ENCODE results near the gene DIAPH3. TPM values are rescaled to one million over a fixed set of nuclear protein-coding genes. Genes with fewer than 3 reads are reported as not detected.
A peak's percentile ranks its signal among the peaks of the same experiment; 100 is the strongest.

The DIAPH3 gene
- polyA plus RNA-seq, 3 donors from 2014 or later: 0.03 to 0.25 TPM; not detected in 1

- Mint-ChIP-seq H3K4me3 (no peak overlapping the region), H3K36me3 (peaks cover 0 to 3% (median 0%) of the 10 kb centered on the region in 3 donors), H3K9me3 (no peaks in the 10 kb centered on the region), H3K4me1 (peaks cover 10 to 16% of the 10 kb centered on the region in 2 donors), H3K27me3 (ENCODE audit: low read depth in 3 of 3) (peaks cover 2 to 4% (median 4%) of the 10 kb centered on the region in 3 donors), H3K27ac (no peak overlapping the region)
- no peak for DNase-seq
Observed at GRCh38 chr13:60169239-60170031, 5.7 kb upstream of the DIAPH3 start.

GRCh38 chr13:60167121-60167520 lies 3.4 kb upstream of the DIAPH3 start:
- DNase-seq: no peak
- peaks cover 2 to 6% (median 4%) of the 10 kb centered on the region in 3 donors for H3K27me3 Mint-ChIP-seq (ENCODE audit: low read depth in 3 of 3)
- H3K4me3 Mint-ChIP-seq: no peak overlapping the region
- no peaks in the 10 kb centered on the region for H3K9me3 Mint-ChIP-seq
- H3K36me3 Mint-ChIP-seq: peaks cover 0 to 3% (median 0%) of the 10 kb centered on the region in 3 donors
- H3K4me1 Mint-ChIP-seq: peaks cover 27 to 37% of the 10 kb centered on the region in 2 donors
- no peak overlapping the region for H3K27ac Mint-ChIP-seq

- Mint-ChIP-seq H3K36me3 (peaks cover 0 to 3% (median 0%) of the 10 kb centered on the region in 3 donors), H3K4me1 (peaks cover 28 to 45% of the 10 kb centered on the region in 2 donors), H3K27ac (peak overlapping the region in 3 of 6 donors; percentile 35 to 94 (median 89)), H3K9me3 (no peaks in the 10 kb centered on the region), H3K27me3 (ENCODE audit: low read depth in 3 of 3) (peaks cover 2 to 6% (median 4%) of the 10 kb centered on the region in 3 donors), H3K4me3 (peak overlapping the region in 2 of 5 donors; percentile 25 to 95)
- no peak for DNase-seq
Observed at GRCh38 chr13:60165391-60166099, 1.8 kb upstream of the DIAPH3 start.

- H3K27ac Mint-ChIP-seq: peak overlapping the region; percentile 85 to 94 (median 92)
- no peak for DNase-seq
- H3K4me1 Mint-ChIP-seq: peaks cover 28 to 45% of the 10 kb centered on the region in 2 donors
Observed at GRCh38 chr13:60164234-60164889, 634 bp upstream of the DIAPH3 start.

GRCh38 chr13:60162096-60162495 lies 1.6 kb downstream of the DIAPH3 start:
- H3K9me3 Mint-ChIP-seq: no peaks in the 10 kb centered on the region
- peak overlapping the region in 1 of 5 donors; percentile 15 for H3K4me3 Mint-ChIP-seq
- DNase-seq: no peak
- H3K4me1 Mint-ChIP-seq: peaks cover 28 to 45% of the 10 kb centered on the region in 2 donors
- no peak overlapping the region for H3K27ac Mint-ChIP-seq
- peaks cover 2 to 10% (median 4%) of the 10 kb centered on the region in 3 donors for H3K27me3 Mint-ChIP-seq (ENCODE audit: low read depth in 3 of 3)
- H3K36me3 Mint-ChIP-seq: no peaks in the 10 kb centered on the region

More at GRCh38 chr13:60164234-60164889, 634 bp upstream of the DIAPH3 start:
- Mint-ChIP-seq H3K4me3 (peak overlapping the region; percentile 91 to 97 (median 95)), H3K9me3 (no peaks in the 10 kb centered on the region), H3K27me3 (ENCODE audit: low read depth in 3 of 3) (peaks cover 2 to 10% (median 4%) of the 10 kb centered on the region in 3 donors), H3K36me3 (peaks cover 0 to 3% (median 0%) of the 10 kb centered on the region in 3 donors)

GRCh38 chr13:60158321-60158801 lies 5.4 kb downstream of the DIAPH3 start:
- no peaks in the 10 kb centered on the region for H3K36me3 Mint-ChIP-seq
- DNase-seq: no peak
- no peak overlapping the region for H3K4me3 Mint-ChIP-seq
- H3K27ac Mint-ChIP-seq: no peak overlapping the region
- H3K9me3 Mint-ChIP-seq: no peaks in the 10 kb centered on the region
- H3K27me3 Mint-ChIP-seq (ENCODE audit: low read depth in 3 of 3): peaks cover 0 to 7% (median 4%) of the 10 kb centered on the region in 3 donors
- peaks cover 9 to 18% of the 10 kb centered on the region in 2 donors for H3K4me1 Mint-ChIP-seq

GRCh38 chr13:60155978-60156377 lies 7.8 kb downstream of the DIAPH3 start:
- H3K27me3 Mint-ChIP-seq (ENCODE audit: low read depth in 3 of 3): peaks cover 0 to 3% (median 0%) of the 10 kb centered on the region in 3 donors

GRCh38 chr13:60152904-60153303 lies 10.8 kb downstream of the DIAPH3 start:
- peaks cover 0 to under 1% (median 0%) of the 10 kb centered on the region in 3 donors for H3K27me3 Mint-ChIP-seq (ENCODE audit: low read depth in 3 of 3)
- no peak overlapping the region for H3K27ac Mint-ChIP-seq
- no peaks in the 10 kb centered on the region for H3K9me3 Mint-ChIP-seq
- DNase-seq: no peak
- H3K36me3 Mint-ChIP-seq: peaks cover 0 to under 1% (median 0%) of the 10 kb centered on the region in 3 donors
- H3K4me3 Mint-ChIP-seq: peak overlapping the region in 1 of 5 donors; percentile 15
- H3K4me1 Mint-ChIP-seq: peaks cover 3 to 7% of the 10 kb centered on the region in 2 donors

More at GRCh38 chr13:60155978-60156377, 7.8 kb downstream of the DIAPH3 start:
- H3K4me1 Mint-ChIP-seq: peaks cover 0 to 1% of the 10 kb centered on the region in 2 donors
- no peak for DNase-seq
- H3K36me3 Mint-ChIP-seq: no peaks in the 10 kb centered on the region
- no peak overlapping the region for H3K27ac Mint-ChIP-seq
- no peaks in the 10 kb centered on the region for H3K9me3 Mint-ChIP-seq
- H3K4me3 Mint-ChIP-seq: no peak overlapping the region

- Mint-ChIP-seq H3K27ac (no peak overlapping the region), H3K9me3 (peaks cover 0 to 2% (median 0%) of the 10 kb centered on the region in 6 donors), H3K4me3 (no peak overlapping the region), H3K4me1 (peaks cover 3 to 7% of the 10 kb centered on the region in 2 donors), H3K27me3 (ENCODE audit: low read depth in 3 of 3) (peaks cover 0 to 2% (median 1%) of the 10 kb centered on the region in 3 donors), H3K36me3 (peaks cover 0 to 3% (median 0%) of the 10 kb centered on the region in 3 donors)
- no peak for DNase-seq
Observed at GRCh38 chr13:60152114-60152513, 11.6 kb downstream of the DIAPH3 start.

- Mint-ChIP-seq H3K4me3 (no peak overlapping the region), H3K27me3 (ENCODE audit: low read depth in 3 of 3) (peaks cover 0 to 2% (median 1%) of the 10 kb centered on the region in 3 donors), H3K9me3 (peaks cover 0 to 2% (median 0%) of the 10 kb centered on the region in 6 donors), H3K36me3 (peaks cover 0 to 3% (median 0%) of the 10 kb centered on the region in 3 donors), H3K4me1 (peaks cover 3 to 7% of the 10 kb centered on the region in 2 donors), H3K27ac (peak overlapping the region in 1 of 6 donors; percentile 14)
- DNase-seq: no peak
Observed at GRCh38 chr13:60150538-60150937, 13.2 kb downstream of the DIAPH3 start.

GRCh38 chr13:60148918-60149317 lies 14.8 kb downstream of the DIAPH3 start:
- H3K4me1 Mint-ChIP-seq: peaks cover 3 to 7% of the 10 kb centered on the region in 2 donors
- H3K36me3 Mint-ChIP-seq: peaks cover 0 to 3% (median 0%) of the 10 kb centered on the region in 3 donors
- H3K4me3 Mint-ChIP-seq: no peak overlapping the region
- DNase-seq: no peak
- H3K9me3 Mint-ChIP-seq: peaks cover 0 to 2% (median 0%) of the 10 kb centered on the region in 6 donors
- peaks cover 0 to 2% (median 1%) of the 10 kb centered on the region in 3 donors for H3K27me3 Mint-ChIP-seq (ENCODE audit: low read depth in 3 of 3)
- no peak overlapping the region for H3K27ac Mint-ChIP-seq

GRCh38 chr13:60147361-60147760 lies 16.4 kb downstream of the DIAPH3 start:
- DNase-seq: no peak
- peaks cover 2 to 7% of the 10 kb centered on the region in 2 donors for H3K4me1 Mint-ChIP-seq

GRCh38 chr13:60146471-60146870 lies 17.3 kb downstream of the DIAPH3 start:
- Mint-ChIP-seq H3K27ac (no peak overlapping the region), H3K4me3 (no peak overlapping the region), H3K4me1 (peaks cover 2 to 7% of the 10 kb centered on the region in 2 donors), H3K36me3 (peaks cover 0 to 6% (median 0%) of the 10 kb centered on the region in 3 donors), H3K9me3 (peaks cover 0 to 2% (median 0%) of the 10 kb centered on the region in 6 donors), H3K27me3 (ENCODE audit: low read depth in 3 of 3) (peaks cover 0 to 2% (median 1%) of the 10 kb centered on the region in 3 donors)
- DNase-seq: no peak

More at GRCh38 chr13:60147361-60147760, 16.4 kb downstream of the DIAPH3 start:
- Mint-ChIP-seq H3K4me3 (no peak overlapping the region), H3K27me3 (ENCODE audit: low read depth in 3 of 3) (peaks cover 0 to 2% (median 1%) of the 10 kb centered on the region in 3 donors), H3K27ac (no peak overlapping the region), H3K36me3 (peaks cover 0 to 6% (median 0%) of the 10 kb centered on the region in 3 donors), H3K9me3 (peaks cover 0 to 2% (median 0%) of the 10 kb centered on the region in 6 donors)

Measured in immature natural killer cell (primary cell).